ENCODE measurements around the gene MAP4K4. TPM values are rescaled to one million over a fixed set of nuclear protein-coding genes. Genes with fewer than 3 reads are reported as not detected.
A peak's percentile ranks its signal among the peaks of the same experiment; 100 is the strongest.

Gene MAP4K4
- total RNA-seq, 4 donors from 2014 or later = 14.2 to 65.2 (median 29.1) TPM

GRCh38 chr2:101802329-101802728, 104.8 kb downstream of the MAP4K4 start:
- no peak overlapping the region for H3K4me3 ChIP-seq
- peaks cover 0 to 28% (median 1%) of the 10 kb centered on the region in 4 donors for H3K4me1 ChIP-seq
- H3K27me3 ChIP-seq = no peaks in the 10 kb centered on the region
- H3K9me3 ChIP-seq = no peaks in the 10 kb centered on the region
- TF ChIP-seq CTCF (IDR thresholded peaks at IDR 0.05) = no peak
- no peak for TF ChIP-seq POLR2A (IDR thresholded peaks at IDR 0.05)
- peak overlapping the region in 1 of 4 donors; percentile 12 for H3K27ac ChIP-seq
- H3K36me3 ChIP-seq = no peaks in the 10 kb centered on the region
- peak in 2 of 3 donors; percentile 72 to 74 for DNase-seq

DNA sequence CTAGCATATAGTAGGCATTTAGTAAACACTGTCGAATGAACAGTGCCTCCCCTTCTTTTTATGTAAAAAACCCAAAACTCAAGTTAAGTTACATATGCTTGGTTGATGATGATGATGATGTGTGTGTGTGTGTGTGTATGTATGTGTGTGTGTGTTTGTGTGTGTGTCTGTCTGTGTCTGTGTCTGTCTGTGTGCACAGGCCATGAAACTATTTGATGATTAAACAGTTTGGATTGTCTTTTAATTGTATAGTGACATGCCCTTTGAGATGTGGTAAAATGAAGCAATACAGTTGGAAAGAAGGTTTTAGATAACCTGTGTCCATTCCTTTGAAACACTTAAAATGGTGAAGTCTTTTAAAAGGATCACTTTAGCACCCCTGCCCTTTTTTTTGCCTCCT, 105.6 kb downstream of the MAP4K4 start:
- Histone ChIP-seq H3K36me3 (no peaks in the 10 kb centered on the region), H3K27ac (no peak overlapping the region), H3K4me1 (peaks cover 0 to 28% (median 1%) of the 10 kb centered on the region in 4 donors), H3K4me3 (no peak overlapping the region), H3K27me3 (no peaks in the 10 kb centered on the region), H3K9me3 (no peaks in the 10 kb centered on the region)
- no peak for DNase-seq
- no peak for TF ChIP-seq POLR2A (IDR thresholded peaks at IDR 0.05)
- no peak for TF ChIP-seq CTCF (IDR thresholded peaks at IDR 0.05)

DNA sequence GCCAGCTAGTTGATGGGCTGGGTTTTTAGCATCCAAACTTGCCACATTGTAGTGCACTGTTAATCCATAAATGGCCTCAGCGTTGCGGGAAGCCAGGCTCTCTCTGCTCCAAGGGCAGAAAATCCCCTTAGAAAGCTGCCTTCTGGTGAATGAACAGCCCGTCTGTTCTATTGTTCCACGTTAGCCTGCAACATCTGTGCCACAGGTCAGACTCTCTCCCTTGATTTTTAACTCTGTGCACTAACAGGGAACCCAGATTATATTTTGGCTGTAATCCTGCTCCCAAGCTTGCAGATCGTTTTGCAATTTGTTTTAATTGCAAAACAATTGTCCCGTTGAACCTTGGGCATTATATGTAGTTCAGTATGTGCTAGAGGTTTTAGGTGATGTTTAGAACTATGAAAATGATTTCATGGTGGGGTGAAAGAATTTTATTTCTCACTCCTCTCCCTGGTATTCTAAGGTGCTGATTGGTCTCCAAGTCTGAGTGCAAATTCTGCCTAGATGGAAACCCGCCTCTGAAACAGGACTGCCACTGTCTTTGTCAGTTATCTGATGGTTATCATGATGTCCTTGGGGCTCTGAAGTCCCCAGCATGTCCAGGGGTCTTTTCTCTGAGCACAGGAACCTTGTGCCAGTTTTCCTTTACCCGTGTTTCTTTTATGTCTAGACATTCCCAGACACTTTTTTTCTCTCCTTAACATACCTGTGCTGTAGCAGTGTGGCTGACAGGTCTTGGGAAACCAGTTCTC, 106.6 kb downstream of the MAP4K4 start:
- H3K9me3 ChIP-seq = no peaks in the 10 kb centered on the region
- H3K27me3 ChIP-seq = no peaks in the 10 kb centered on the region
- no peak overlapping the region for H3K4me3 ChIP-seq
- TF ChIP-seq POLR2A (IDR thresholded peaks at IDR 0.05) (no peak), CTCF (IDR thresholded peaks at IDR 0.05) (no peak)
- no peak overlapping the region for H3K27ac ChIP-seq
- no peak for DNase-seq
- no peaks in the 10 kb centered on the region for H3K36me3 ChIP-seq
- peaks cover 0 to 28% (median 1%) of the 10 kb centered on the region in 4 donors for H3K4me1 ChIP-seq

DNA sequence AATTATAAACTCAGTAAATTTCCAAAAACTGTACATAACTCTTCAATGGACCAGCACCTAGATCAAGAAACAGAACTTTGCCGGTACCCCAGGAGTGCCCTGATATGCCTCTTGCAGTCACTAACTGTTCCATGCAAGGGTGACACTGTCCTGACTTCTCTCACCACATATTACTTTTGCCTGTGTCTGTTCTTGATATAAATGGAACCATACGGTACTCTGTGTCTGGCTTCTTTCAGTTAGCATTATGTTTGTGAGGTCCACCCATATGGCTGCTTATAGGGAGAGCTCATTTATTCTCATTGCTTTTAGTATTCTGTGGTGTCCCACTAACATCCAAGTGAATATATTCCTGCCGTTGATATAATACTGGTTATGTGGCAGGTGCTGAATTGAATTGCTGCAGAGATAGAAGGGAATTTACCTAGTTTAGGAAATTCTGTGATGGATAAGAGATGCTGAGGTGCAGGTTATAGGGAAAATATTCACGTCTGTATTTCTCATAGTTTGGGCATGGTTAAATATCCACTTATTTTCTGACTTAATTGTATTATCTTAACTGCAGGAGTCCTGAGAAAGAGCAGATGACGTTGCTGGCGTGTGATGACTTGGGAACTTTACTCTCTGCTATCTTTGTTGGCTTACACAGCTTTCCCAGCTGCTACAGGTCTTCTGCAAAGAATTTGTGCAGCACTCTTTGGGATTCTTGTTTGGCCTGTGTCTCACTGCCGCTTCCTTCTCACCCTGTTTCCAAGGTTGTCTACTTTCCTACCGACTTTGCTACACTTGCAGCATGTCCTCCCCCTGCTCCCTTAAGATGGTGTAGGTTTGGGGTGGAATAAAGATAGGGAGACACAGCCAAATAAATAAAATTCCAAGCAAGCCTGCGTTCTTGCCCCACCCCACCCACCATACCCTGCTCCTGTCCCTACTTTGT, 107.9 kb downstream of the MAP4K4 start:
- no peak overlapping the region for H3K27ac ChIP-seq
- H3K36me3 ChIP-seq = no peaks in the 10 kb centered on the region
- H3K4me1 ChIP-seq = peaks cover 0 to 28% (median 1%) of the 10 kb centered on the region in 4 donors
- no peak overlapping the region for H3K4me3 ChIP-seq
- DNase-seq = no peak
- H3K9me3 ChIP-seq = no peaks in the 10 kb centered on the region
- TF ChIP-seq POLR2A (IDR thresholded peaks at IDR 0.05) (no peak), CTCF (IDR thresholded peaks at IDR 0.05) (no peak)
- no peaks in the 10 kb centered on the region for H3K27me3 ChIP-seq

DNA sequence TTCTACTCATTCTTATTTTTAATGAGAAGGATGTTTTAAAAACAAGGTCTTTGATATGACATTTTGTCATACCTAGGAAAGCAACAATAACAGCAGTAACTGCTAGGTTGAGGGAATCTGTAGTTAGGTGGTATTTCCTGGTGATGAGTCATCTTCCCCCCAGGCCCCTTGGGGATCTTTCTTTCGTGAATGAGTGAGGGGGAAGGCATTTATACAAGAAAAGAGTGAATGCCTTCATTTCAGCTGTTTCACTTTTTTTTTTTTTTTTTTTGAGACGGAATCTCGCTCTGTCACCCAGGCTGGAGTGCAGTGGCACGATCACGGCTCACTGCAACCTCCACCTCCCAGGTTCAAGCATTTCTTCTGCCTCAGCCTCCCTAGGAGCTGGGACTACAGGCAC, 108.6 kb downstream of the MAP4K4 start:
- TF ChIP-seq POLR2A (IDR thresholded peaks at IDR 0.05) = no peak
- TF ChIP-seq CTCF (IDR thresholded peaks at IDR 0.05) = no peak
- H3K4me3 ChIP-seq = no peak overlapping the region
- peak overlapping the region in 1 of 4 donors; percentile 36 for H3K27ac ChIP-seq
- H3K9me3 ChIP-seq = no peaks in the 10 kb centered on the region
- peaks cover 0 to 28% (median 1%) of the 10 kb centered on the region in 4 donors for H3K4me1 ChIP-seq
- H3K36me3 ChIP-seq = no peaks in the 10 kb centered on the region
- DNase-seq = no peak
- no peaks in the 10 kb centered on the region for H3K27me3 ChIP-seq
